ENCODE results near the gene ABHD14A. TPM values are rescaled to one million over a fixed set of nuclear protein-coding genes. Genes with fewer than 3 reads are reported as not detected.

Gene ABHD14A
- total and polyA plus RNA-seq, 2 of the 13 experiments (the other 11 are each of a cell fraction or from before 2014, with no cell fraction given) = 29.5 to 46.9 TPM

DNA sequence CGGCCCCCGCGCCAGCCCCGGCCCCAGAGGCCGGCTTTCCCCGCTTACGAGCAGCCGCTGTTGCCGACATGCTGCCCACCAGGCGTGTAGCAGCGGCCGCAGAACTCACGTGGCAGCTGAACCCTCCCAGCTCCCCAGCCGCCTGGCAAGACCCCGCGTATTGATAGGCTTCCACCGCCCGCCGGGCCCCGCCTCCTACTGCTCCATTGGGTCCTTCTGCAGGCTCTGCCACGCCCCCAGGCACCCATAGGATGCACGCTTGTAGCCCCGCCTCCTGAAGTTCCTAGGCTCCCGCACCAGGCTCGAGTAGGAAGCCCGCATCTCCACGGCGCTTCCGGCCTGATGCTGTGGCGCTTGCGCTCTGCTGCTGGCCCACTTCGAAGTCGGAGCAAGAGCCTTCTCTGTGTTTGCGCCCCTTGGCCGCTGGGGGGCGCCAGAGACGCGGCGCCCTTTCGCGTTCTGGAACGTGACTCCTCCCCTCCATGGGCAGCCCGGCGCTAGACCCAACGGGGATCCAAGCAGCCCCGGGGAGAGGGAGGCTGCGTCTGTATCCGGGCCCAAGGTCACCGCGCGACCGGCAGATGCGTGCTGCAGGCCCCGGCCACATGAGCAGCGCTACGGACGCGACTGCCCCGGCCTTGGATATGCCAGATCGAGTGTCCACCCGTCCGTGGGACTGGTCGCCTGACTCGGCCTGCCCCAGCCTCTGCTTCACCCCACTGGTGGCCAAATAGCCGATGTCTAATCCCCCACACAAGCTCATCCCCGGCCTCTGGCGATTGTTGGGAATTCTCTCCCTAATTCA is 32.9 kb upstream of the ABHD14A start, which contains the start of the genes PARP3 and RRP9 (continued):
- TF ChIP-seq ZNF713 (CRISPR knock-in tag; IDR thresholded peaks at IDR 0.05) (peak; percentile 94; the same call in 1 of the 2 replicates), BRD4 (CRISPR knock-in tag; IDR thresholded peaks at IDR 0.05) (peak; percentile 88; the same call in 1 of the 2 replicates), ZNF292 (CRISPR knock-in tag; IDR thresholded peaks at IDR 0.05; ENCODE audit: borderline replicate concordance, low read depth) (peak; percentile 90), IRF1 (CRISPR knock-in tag; IDR thresholded peaks at IDR 0.05; ENCODE audit: low read depth) (no peak), ISX (CRISPR knock-in tag; conservative IDR thresholded peaks at IDR 0.05) (no peak), ARID3A (IDR thresholded peaks at IDR 0.05; ENCODE audit: low read depth, low read length) (peak; percentile 7), MBNL3 (CRISPR knock-in tag; conservative IDR thresholded peaks at IDR 0.05) (no peak), KLF9 (CRISPR knock-in tag; IDR thresholded peaks at IDR 0.05; ENCODE audit: low read depth) (0 out of 2 replicates have a peak, but pooled peaks have one; percentile 73), TAF15 (IDR thresholded peaks at IDR 0.05; ENCODE audit: low read depth, low read length, poor library complexity, severe bottlenecking) (peak; percentile 52), ATRX (CRISPR knock-in tag; IDR thresholded peaks at IDR 0.05; ENCODE audit: borderline replicate concordance) (no peak)
- TF ChIP-seq, protein P1, sequence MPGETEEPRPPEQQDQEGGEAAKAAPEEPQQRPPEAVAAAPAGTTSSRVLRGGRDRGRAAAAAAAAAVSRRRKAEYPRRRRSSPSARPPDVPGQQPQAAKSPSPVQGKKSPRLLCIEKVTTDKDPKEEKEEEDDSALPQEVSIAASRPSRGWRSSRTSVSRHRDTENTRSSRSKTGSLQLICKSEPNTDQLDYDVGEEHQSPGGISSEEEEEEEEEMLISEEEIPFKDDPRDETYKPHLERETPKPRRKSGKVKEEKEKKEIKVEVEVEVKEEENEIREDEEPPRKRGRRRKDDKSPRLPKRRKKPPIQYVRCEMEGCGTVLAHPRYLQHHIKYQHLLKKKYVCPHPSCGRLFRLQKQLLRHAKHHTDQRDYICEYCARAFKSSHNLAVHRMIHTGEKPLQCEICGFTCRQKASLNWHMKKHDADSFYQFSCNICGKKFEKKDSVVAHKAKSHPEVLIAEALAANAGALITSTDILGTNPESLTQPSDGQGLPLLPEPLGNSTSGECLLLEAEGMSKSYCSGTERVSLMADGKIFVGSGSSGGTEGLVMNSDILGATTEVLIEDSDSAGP (CRISPR knock-in tag; IDR thresholded peaks at IDR 0.05; ENCODE audit: borderline replicate concordance) = peak; percentile 93
- TF ChIP-seq, protein P2, sequence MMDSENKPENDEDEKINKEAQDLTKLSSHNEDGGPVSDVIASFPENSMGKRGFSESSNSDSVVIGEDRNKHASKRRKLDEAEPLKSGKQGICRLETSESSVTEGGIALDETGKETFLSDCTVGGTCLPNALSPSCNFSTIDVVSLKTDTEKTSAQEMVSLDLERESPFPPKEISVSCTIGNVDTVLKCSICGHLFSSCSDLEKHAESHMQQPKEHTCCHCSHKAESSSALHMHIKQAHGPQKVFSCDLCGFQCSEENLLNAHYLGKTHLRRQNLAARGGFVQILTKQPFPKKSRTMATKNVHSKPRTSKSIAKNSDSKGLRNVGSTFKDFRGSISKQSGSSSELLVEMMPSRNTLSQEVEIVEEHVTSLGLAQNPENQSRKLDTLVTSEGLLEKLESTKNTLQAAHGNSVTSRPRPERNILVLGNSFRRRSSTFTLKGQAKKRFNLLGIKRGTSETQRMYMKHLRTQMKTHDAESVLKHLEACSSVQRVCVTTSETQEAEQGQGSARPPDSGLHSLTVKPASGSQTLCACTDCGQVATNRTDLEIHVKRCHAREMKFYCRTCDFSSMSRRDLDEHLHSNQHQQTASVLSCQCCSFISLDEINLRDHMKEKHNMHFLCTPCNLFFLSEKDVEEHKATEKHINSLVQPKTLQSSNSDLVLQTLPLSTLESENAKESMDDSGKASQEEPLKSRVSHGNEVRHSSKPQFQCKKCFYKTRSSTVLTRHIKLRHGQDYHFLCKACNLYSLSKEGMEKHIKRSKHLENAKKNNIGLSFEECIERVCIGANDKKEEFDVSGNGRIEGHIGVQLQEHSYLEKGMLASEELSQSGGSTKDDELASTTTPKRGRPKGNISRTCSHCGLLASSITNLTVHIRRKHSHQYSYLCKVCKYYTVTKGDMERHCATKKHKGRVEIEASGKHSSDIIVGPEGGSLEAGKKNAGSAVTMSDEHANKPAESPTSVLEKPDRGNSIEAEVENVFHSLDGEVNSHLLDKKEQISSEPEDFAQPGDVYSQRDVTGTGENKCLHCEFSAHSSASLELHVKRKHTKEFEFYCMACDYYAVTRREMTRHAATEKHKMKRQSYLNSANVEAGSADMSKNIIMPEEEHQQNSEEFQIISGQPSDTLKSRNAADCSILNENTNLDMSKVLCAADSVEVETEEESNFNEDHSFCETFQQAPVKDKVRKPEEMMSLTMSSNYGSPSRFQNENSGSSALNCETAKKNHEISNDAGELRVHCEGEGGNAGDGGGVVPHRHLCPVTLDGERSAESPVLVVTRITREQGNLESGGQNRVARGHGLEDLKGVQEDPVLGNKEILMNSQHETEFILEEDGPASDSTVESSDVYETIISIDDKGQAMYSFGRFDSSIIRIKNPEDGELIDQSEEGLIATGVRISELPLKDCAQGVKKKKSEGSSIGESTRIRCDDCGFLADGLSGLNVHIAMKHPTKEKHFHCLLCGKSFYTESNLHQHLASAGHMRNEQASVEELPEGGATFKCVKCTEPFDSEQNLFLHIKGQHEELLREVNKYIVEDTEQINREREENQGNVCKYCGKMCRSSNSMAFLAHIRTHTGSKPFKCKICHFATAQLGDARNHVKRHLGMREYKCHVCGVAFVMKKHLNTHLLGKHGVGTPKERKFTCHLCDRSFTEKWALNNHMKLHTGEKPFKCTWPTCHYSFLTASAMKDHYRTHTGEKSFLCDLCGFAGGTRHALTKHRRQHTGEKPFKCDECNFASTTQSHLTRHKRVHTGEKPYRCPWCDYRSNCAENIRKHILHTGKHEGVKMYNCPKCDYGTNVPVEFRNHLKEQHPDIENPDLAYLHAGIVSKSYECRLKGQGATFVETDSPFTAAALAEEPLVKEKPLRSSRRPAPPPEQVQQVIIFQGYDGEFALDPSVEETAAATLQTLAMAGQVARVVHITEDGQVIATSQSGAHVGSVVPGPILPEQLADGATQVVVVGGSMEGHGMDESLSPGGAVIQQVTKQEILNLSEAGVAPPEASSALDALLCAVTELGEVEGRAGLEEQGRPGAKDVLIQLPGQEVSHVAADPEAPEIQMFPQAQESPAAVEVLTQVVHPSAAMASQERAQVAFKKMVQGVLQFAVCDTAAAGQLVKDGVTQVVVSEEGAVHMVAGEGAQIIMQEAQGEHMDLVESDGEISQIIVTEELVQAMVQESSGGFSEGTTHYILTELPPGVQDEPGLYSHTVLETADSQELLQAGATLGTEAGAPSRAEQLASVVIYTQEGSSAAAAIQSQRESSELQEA (CRISPR knock-in tag; IDR thresholded peaks at IDR 0.05; ENCODE audit: not compliant biosample characterization) = peak; percentile 45
- TF ChIP-seq, protein P3, sequence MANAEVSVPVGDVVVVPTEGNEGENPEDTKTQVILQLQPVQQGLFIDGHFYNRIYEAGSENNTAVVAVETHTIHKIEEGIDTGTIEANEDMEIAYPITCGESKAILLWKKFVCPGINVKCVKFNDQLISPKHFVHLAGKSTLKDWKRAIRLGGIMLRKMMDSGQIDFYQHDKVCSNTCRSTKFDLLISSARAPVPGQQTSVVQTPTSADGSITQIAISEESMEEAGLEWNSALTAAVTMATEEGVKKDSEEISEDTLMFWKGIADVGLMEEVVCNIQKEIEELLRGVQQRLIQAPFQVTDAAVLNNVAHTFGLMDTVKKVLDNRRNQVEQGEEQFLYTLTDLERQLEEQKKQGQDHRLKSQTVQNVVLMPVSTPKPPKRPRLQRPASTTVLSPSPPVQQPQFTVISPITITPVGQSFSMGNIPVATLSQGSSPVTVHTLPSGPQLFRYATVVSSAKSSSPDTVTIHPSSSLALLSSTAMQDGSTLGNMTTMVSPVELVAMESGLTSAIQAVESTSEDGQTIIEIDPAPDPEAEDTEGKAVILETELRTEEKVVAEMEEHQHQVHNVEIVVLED (CRISPR knock-in tag; IDR thresholded peaks at IDR 0.05; ENCODE audit: borderline replicate concordance) = peak; percentile 79; the same call in 1 of the 2 replicates

All from HepG2 (cell line).